NCI-H2107 treated with DMSO at 0.1 percent for 48 hours (cell line): ENCODE results near the gene SRCIN1.

Experiments
- DNase-seq: peaks from one replicate; lab custom pipeline; 2025; ENCODE audit not compliant: unreplicated experiment; lab: John Stamatoyannopoulos, UW

SRCIN1 gene

GRCh38 chr17:38617967-38618760 lies 12.4 kb upstream of the SRCIN1 start:
- DNase-seq, result no peak

DNA sequence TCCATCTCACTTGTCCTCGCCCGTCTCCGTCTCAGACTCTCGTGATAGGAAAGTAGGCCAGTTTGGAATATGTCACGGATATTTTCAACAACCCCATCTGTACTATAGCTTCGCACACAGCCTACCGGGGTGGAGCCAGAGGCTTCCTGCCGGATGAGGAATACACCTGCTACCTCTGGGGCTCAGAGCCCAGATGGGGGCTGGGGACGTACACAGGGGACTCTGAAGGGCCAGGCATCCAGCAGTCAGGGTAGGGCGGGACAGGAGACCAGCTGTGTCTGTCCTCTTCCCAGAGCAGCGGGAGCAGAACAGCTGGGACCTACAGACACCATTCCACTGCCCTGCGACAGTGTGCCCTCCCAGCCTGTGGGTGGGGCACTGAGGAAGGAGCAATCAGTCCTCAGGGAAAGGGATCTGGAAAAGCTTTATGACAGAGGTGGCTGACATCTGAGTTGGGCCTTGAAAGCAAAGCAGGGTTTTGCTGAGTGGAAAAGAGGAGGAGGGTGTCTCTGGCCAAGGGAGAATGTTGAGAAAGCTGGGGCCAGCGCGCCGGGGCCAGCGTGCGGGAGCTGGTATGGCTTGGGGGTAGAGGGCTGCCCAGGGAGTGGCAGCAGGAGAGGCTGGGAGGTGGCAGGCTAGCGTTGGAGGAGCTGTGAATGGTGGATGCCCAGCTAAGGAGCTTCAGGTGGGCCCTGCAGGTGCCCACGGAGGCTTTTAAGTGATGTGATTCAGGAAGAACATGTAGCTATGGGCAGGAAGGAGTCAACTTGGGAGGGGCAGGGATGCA lies 11.5 kb upstream of the SRCIN1 start:
- DNase-seq, result peak; percentile 52

- no peak for DNase-seq
Measured at GRCh38 chr17:38616361-38616760, 10.6 kb upstream of the SRCIN1 start.

- DNase-seq, result peak; percentile 82
Measured at GRCh38 chr17:38613981-38614779, 8.4 kb upstream of the SRCIN1 start.

DNA sequence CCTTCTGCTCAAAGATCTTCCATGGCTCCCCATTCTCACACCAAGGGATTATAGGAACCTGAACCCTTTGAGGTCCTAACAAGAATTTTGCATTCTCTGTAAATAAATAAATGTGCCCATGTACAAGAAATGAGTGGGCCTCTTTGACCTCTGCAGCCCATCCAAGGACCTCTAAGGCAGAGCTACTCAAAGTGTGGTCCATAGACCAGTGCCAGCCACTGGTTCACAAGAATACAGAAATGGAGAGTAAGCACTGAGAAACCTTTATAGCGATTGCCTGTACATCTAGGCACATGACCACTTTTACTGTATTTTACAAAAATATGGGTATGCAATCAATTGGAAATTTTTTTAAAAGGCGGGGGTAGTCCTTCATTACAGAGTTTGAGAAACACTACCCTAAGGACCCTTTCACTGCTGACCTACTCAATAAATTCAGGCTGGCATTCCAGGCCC lies 7.8 kb upstream of the SRCIN1 start:
- no peak for DNase-seq

DNA sequence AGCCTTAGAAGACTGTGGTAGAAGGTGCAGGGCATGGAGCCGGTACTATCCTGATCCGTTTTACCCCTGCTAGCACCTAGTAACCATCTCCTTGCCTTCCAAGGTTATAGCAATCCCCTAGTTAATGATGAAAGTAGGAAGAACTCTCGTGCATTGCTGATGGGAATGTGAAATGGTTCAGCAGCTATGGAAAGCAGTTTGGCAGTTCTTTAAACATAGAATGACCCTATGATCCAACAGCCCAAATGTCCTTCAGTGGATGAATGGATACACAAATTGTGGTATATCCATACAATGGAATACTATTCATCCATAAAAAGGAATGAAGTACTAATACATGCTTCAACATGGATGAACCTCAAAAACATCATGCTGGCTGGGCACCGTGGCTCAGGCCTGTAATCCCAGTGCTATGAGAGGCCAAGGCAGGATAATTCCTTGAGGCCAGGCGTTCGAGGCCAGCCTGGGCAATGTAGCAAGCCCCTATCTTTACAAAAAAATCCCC lies 6.2 kb upstream of the SRCIN1 start:
- no peak for DNase-seq

GRCh38 chr17:38611070-38611786 lies 5.5 kb upstream of the SRCIN1 start:
- DNase-seq, result no peak

DNA sequence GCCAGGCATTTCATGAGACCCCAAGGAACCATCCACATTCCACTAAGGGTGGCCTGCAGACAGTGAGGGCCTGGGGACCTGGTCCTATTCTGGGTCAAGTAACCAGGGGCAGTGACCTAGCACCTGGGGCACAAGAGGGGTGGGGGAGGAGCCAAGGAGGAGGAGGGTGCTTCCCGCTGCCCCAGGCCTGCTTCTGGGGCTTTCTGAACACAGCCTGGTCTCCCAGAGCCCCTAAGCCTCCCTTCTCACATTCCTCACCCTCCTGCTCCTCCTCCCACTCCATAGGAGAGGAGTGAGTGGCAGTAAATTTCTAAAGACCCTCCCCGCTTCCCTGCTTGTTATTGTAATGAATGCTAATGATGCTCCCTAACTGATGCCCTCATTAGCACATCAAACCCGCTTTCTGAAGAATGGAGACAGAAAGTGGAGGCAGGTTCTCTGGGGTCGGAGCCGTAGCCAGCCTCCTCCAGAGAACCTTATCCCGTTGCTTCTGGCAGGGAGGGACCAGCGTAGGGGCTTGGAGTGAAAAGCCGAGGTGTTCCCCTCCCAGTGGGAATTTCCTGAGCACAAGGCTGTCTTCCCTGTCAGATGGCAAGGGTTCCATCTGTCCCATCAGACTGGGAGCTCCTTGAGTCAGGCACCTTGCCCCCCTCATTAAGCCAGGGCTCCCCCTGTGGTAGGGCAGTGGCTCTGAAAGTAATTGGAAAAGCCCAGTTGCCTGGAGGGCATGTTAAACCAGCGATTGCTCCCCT lies 3.7 kb upstream of the SRCIN1 start:
- DNase-seq, result no peak

GRCh38 chr17:38608648-38609047 lies 2.9 kb upstream of the SRCIN1 start:
- DNase-seq, result peak; percentile 72

- no peak for DNase-seq
Measured at GRCh38 chr17:38606646-38607611, 1.2 kb upstream of the SRCIN1 start.

- DNase-seq, result no peak
Measured at GRCh38 chr17:38605411-38605840, 326 bp downstream of the SRCIN1 start.

- DNase-seq, result peak; percentile 35
Measured at GRCh38 chr17:38604479-38605403, 1.0 kb downstream of the SRCIN1 start.

GRCh38 chr17:38603786-38604478 lies 1.8 kb downstream of the SRCIN1 start:
- no peak for DNase-seq

DNA sequence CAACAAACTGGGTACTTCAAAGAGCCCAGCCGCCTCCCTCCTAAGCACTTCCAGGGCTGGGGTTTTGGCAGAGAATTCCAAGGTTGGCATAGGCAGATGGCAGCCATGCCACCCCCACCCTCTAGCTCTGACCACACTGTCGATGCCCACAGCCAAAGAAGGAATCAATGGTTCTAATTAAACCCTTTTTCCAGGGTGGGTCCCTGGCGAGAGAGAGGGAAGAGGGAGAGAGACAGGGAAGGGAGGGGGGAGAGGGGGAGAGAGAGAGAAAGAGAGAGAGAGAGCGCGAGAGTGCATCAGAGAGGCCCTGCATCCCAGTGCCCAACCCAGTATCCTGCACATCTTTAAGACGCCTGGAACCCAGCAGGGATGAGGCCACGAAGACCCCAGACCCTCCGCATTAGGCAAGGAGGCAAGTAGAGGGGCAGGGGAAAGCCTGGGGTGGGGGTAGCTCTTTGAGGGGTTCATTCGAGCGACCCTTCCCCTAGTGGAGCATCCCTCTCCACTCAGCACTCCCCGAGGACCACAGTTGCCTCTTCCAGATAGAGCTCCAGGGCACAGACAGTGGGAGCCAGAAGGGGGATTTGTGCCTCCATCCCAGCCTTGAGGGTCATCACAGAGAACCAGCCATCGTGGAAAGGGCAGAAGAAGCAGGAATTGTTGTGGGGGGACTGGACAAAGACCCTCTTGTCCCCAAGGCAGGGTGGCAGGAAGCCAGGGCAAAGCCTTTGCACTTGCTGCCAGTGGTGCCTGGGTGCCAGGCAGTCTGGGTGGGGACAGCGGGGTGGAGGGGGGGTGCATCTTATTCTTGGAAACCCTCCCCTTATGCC lies 2.6 kb downstream of the SRCIN1 start:
- DNase-seq, result no peak

- DNase-seq, result no peak
Measured at GRCh38 chr17:38602453-38602852, 3.3 kb downstream of the SRCIN1 start.
